ENCODE measurements around the gene INTS6.

DNA sequence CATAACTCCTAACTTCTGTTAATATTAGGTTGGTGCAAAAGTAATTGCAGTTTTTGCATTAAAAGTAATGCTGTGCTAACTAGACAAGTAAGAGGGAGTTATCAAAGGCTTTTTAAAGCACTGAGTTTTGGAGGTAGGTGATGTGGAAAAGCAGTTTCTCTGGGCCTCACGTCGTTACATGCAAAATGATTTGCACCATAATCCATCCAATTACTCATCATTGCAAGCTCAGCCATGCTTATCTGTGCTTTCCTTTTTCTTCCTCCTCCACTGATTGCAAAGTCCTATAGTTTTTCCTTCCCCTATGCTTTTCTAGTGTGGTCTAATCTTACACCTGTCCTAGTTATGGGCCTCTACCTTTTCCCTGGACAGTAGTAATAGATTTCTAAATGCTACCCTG, 35.4 kb upstream of the INTS6 start:
- TF ChIP-seq, protein P1, sequence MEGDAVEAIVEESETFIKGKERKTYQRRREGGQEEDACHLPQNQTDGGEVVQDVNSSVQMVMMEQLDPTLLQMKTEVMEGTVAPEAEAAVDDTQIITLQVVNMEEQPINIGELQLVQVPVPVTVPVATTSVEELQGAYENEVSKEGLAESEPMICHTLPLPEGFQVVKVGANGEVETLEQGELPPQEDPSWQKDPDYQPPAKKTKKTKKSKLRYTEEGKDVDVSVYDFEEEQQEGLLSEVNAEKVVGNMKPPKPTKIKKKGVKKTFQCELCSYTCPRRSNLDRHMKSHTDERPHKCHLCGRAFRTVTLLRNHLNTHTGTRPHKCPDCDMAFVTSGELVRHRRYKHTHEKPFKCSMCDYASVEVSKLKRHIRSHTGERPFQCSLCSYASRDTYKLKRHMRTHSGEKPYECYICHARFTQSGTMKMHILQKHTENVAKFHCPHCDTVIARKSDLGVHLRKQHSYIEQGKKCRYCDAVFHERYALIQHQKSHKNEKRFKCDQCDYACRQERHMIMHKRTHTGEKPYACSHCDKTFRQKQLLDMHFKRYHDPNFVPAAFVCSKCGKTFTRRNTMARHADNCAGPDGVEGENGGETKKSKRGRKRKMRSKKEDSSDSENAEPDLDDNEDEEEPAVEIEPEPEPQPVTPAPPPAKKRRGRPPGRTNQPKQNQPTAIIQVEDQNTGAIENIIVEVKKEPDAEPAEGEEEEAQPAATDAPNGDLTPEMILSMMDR (IDR thresholded peaks at IDR 0.05) = no peak
- no peak for TF ChIP-seq EZH2 (IDR thresholded peaks at IDR 0.05; ENCODE audit: borderline replicate concordance, insufficient read depth, low read depth, low read length, poor library complexity, severe bottlenecking)

All from B cell (primary cell).